T47D (cell line): ENCODE data around the gene ACAA2.
"Not testable (repeated sequence)": the region's sequence is repeated elsewhere in the genome, so short reads cannot be mapped to it uniquely, and the experiment has no call there.

Experiments used
- DNase-seq, 2 experiments: peaks; one replicate each; pipeline versions ENCODE4 v3.0.0 to v3.0.0-alpha.2; 2011 to 2012; ENCODE audit warnings: low read depth in 1 of 2, low spot score in 1 of 2
- JUND ChIP-seq: IDR thresholded peaks from 2 replicates; pipeline ENCODE4 v1.6.1; 2012; ENCODE audit warnings: low read depth
- in situ Hi-C: cut with HindIII; loops from 2 replicates; pipeline ENCODE4 v1.10.0; 2016; ENCODE audit warnings: low sequenced_read_pairs, low pct_unique_long_range_greater_than_20kb

The ACAA2 gene

DNA sequence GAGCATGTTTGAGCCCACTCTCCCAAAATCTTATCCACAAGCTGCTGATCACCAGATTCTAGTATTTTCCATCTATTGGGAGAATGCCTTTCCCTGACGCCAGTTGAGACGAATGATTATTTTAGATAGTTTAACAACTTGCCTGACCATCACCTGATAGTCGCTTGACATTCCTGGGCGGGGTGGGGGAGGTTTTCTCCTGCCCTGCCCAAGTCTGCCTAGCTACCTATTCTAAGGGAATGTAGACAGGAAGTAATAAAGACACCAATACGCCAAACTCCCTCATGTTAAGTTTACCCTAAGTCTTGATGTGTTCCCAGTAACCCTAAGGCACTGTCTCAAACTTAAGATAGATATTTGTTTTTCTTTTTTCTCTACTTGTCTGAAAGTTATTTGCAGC, 4.6 kb upstream of the ACAA2 start:
- TF ChIP-seq JUND: no peak
- DNase-seq: no peak
- in situ Hi-C loops: no loop called here

DNA sequence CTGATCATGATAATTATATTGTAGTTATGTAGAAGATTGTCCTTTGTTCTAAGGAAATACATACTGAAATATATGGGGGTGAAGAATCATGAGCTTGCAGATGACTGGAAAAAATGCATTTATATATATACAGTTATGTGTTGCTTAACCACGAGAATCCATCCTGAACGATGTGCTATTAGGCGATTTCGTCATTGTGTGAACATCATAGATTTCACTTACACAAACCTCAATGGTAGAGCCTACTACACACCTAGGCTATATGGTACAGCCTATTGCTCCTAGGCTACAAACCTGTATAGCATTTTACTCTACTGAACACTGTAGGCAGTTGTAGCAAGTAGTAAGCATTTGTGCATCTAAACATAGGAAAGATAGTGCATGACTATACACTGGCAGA, 2.6 kb upstream of the ACAA2 start:
- no peak for DNase-seq
- no peak for TF ChIP-seq JUND
- in situ Hi-C loops: no loop called here

DNA sequence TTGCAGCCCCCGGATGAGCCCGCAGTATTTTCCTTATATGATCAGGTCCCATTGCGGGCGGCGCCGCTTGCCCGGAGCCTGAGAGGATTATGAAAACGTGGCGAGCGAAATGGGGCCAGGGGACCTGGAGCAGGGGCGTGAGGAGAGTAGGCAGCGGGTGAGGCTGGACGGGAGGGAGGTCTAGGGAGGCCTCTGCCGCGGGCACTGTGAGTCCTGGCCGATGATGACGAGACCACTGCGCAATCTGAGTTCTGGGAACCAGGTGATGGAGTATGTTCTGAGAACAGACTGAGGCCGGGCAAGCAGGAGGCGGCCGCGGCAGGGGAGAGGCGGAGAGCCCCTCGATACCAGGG, 790 bp upstream of the ACAA2 start:
- peak in 1 of 2 experiments; percentile 19 for DNase-seq
- in situ Hi-C loops: no loop called here
- TF ChIP-seq JUND: no peak

DNA sequence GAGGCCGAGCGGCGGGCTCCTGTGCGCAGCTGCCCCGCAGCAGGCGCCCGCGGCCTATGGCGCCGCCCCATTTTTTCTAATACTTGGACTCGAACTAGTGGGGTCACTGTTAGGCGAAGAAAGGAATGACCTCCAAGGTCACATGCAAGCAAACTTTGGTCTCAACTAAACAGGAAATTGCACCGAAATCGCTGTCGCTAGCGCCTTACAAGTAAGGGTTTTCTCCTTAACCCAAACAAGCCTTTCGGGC, 339 bp downstream of the ACAA2 start:
- DNase-seq: no peak
- in situ Hi-C loops: no loop called here
- TF ChIP-seq JUND: no peak

DNA sequence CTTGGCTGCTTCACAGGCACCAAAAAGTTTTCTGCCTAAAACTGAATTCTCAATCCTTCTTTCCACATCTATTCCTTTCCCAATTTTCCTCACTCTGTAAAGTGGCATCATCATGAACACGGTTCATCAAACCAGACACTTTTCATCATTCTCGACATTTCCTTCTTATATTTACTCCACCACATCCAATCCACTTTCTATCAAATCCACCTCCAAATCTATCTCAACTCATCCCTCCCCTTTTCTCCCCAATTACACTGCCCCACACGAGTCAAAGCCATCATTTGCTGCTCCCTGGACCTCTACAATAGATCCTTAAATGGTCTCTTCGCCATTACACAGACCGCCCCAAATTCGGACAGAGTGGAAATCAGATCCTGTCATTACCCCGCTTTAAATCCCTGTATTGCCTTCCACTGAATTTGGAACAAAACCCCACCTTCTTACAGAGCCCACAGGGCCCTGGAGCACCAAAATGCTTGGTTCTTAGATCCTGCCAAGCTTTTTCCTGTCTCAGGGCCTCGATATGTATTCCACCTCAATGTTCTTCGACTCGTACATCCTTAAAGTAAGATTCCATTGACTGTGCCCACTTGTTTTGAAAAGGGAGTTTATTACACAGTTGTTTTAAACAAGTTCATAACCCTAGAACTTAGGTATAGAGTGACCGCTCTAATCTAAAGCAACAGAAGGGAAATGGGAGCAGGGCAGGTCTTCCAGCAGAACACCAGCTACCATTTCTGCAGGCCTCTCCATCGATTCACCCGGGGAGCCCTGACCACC, 856 bp downstream of the ACAA2 start:
- DNase-seq: no peak
- in situ Hi-C loops: no loop called here
- no peak for TF ChIP-seq JUND

DNA sequence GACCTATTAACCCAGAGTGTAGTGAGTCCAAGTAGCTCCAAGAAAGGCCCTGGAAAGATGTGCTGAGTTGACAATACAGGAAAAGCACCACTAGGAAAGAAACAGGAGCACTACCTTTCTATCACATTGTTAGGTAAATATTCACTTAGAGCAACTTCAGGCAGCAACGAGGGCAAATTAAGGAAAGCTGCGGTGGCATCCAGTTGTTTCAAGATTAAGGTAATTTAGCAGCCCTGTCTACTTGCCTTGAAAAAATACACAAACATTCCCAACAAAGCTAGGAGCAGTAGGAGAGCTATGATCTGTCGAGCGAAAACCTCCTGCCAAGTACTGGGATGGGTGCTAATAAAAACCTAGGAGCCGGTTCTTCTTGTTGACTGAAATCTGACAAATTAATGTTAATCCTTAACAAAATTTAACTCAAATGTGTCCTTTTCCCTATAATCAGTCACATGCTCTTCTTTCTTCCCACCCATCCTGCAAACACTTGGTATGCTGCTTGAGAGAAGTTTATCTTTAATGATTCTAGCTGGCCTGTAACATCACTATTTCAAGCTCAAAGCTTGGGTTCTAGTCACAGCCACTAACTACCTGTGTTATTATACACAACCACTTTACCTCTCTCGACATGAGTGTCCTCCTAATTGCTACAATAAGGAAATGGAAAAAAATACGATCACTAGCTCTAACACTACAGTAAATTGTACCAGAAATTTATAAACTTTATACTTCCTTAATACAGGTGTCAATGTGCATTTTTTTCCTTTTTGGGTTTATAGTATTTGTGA, 2.0 kb downstream of the ACAA2 start:
- TF ChIP-seq JUND: no peak
- DNase-seq: no peak
- in situ Hi-C loops: no loop called here

DNA sequence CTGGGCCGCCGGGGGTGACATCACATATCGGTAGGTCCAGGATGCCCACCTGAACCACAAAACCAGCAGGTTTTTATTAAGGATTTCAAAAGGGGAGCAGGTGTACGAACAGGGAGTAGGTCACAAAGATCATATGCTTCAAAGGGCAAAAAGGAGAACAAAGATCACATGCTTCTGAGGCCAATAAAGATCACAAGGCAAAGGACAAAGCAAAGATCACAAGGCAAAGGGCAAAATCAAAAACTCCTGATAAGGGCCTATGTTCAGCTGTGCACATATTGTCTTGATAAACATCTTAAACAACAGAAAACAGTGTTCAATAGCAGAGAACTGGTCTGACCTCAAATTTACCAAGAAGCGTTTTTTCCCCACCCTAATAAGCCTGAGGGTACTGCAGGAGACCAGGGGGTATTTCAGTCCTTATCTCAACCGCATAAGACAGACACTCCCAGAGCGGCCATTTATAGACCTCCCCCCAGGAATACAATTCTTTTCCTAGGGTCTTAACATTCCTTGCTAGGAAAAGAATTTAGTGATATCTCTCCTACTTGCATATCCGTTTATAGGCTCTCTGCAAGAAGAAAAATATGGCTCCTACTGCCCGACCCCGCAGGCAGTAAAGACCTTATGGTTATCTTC, 4.7 kb downstream of the ACAA2 start:
- in situ Hi-C loops, DNase-seq: not testable (repeated sequence)

DNA sequence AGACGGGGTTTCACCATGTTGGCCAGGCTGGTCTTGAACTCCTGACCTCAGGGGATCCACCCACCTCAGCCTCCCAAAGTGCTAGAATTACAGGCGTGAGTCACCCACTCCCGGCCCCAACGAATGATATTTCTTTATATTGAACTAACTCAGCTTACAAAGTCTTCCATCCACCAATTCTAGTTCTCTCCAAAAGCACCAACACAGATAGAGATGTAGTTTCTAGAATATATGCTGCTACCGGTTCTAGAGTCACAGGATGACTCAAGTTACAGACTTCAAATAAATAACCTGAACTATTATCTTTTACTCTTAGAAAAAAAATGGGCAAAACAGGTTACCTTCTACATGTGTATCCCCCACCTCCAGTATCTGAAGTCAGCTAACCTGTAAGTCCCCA, 9.2 kb downstream of the ACAA2 start:
- in situ Hi-C loops: no loop called here
- no peak for TF ChIP-seq JUND
- DNase-seq: no peak

DNA sequence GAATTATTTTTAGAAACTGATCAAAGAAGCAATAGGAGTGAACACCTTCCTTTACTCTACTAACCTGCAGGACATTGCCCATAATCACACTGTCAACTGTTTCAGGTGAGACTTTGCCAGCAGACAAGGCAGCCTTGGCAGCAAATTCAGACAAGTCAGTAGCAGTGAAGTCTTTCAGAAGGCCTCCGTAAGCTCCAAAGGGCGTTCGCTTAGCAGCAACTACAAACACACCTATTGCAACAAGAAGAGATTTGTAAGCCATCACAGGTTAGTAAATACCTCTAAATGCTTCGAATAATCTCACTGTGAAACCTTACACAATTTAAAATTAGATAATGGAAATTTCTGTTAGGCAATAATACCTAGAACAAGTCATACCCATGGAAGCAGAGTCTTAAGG, 10.7 kb downstream of the ACAA2 start:
- DNase-seq: no peak
- TF ChIP-seq JUND: no peak
- in situ Hi-C loops: no loop called here

DNA sequence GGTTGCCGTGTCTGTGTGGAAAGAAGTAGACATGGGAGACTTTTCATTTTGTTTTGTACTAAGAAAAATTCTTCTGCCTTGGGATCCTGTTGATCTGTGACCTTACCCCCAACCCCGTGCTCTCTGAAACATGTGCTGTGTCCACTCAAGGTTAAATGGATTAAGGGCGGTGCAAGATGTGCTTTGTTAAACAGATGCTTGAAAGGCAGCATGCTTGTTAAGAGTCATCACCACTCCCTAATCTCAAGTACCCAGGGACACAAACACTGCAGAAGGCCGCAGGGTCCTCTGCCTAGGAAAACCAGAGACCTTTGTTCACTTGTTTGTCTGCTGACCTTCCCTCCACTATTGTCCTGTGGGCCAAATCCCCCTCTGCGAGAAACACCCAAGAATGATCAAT, 12.8 kb downstream of the ACAA2 start:
- in situ Hi-C loops, DNase-seq: not testable (repeated sequence)

DNA sequence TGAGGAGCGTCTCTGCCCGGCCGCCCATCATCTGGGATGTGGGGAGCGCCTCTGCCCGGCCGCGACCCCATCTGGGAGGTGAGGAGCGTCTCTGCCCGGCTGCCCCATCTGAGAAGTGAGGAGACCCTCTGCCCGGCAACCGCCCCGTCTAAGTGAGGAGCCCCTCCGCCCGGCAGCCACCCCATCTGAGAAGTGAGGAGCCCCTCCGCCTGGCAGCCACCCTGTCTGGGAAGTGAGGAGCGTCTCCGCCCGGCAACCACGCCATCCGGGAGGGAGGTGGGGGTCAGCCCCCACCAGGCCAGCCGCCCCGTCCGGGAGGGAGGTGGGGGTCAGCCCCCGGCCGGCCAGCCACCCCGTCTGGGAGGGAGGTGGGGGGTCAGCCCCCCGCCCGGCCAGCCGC, 13.5 kb downstream of the ACAA2 start:
- in situ Hi-C loops, DNase-seq: not testable (repeated sequence)

DNA sequence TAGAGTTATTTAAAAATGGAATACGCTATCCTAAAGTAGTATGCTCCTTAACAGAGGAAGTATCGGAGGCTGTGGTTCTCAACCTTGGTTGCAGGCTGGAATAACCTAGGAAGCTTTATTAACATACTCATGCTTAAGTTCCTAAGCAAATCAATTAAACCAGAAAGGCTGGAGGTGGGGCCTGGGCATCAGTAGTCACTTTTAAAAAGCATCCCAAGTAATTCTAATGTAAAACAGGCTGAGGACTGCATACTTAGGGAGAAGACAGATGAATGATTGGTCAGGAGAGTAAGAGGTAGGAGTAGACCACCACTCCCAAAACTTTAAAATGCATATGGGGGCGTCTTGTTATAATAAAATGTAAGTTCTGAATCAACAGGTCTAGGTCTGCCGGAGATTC, 15.3 kb downstream of the ACAA2 start:
- no peak for TF ChIP-seq JUND
- DNase-seq: no peak
- in situ Hi-C loops: no loop called here
